ENCODE measurements around the gene SLC25A21.

- TF ChIP-seq CTCF (tag by site-specific recombination; IDR thresholded peaks at IDR 0.05) (no peak), HOXA7 (CRISPR knock-in tag; IDR thresholded peaks at IDR 0.05; ENCODE audit: borderline replicate concordance) (no peak), ZBTB1 (tag by site-specific recombination; IDR thresholded peaks at IDR 0.05) (no peak), ZNF280C (tag by site-specific recombination; IDR thresholded peaks at IDR 0.05) (no peak), ZBTB21 (tag by site-specific recombination; IDR thresholded peaks at IDR 0.05) (no peak), ZNF362 (tag by site-specific recombination; IDR thresholded peaks at IDR 0.05) (no peak), KLF9 (tag by site-specific recombination; IDR thresholded peaks at IDR 0.05; ENCODE audit: low read depth) (no peak), ZNF629 (tag by site-specific recombination; IDR thresholded peaks at IDR 0.05) (no peak), PATZ1 (tag by site-specific recombination; IDR thresholded peaks at IDR 0.05) (no peak), ZNF488 (tag by site-specific recombination; IDR thresholded peaks at IDR 0.05) (no peak), SP3 (tag by site-specific recombination; IDR thresholded peaks at IDR 0.05) (no peak), ZNF792 (tag by site-specific recombination; IDR thresholded peaks at IDR 0.05) (no peak), ATF2 (tag by site-specific recombination; IDR thresholded peaks at IDR 0.05; ENCODE audit: low read depth) (no peak)
Observed at GRCh38 chr14:36847366-36847765, 325.0 kb downstream of the SLC25A21 start.
